GM12864 (cell line): ENCODE results near the gene AOPEP.

Experiments
- DNase-seq: peaks from one replicate; pipeline ENCODE4 v3.0.0-alpha.2; 2011; ENCODE audit warnings: low read depth
- H3K4me3 ChIP-seq: 2 replicates; pipeline ENCODE4 v1.5.1; 2011; ENCODE audit warnings: mild to moderate bottlenecking, low read depth, low read length, control low read depth
- TF ChIP-seq, protein P1 (sequence below): IDR thresholded peaks from 2 replicates; pipeline ENCODE4 v1.5.1; 2011; ENCODE audit warnings: low read depth, mild to moderate bottlenecking, moderate library complexity, low read length, control low read depth, inconsistent platforms; ENCODE audit errors: missing control alignments

Gene AOPEP

DNA sequence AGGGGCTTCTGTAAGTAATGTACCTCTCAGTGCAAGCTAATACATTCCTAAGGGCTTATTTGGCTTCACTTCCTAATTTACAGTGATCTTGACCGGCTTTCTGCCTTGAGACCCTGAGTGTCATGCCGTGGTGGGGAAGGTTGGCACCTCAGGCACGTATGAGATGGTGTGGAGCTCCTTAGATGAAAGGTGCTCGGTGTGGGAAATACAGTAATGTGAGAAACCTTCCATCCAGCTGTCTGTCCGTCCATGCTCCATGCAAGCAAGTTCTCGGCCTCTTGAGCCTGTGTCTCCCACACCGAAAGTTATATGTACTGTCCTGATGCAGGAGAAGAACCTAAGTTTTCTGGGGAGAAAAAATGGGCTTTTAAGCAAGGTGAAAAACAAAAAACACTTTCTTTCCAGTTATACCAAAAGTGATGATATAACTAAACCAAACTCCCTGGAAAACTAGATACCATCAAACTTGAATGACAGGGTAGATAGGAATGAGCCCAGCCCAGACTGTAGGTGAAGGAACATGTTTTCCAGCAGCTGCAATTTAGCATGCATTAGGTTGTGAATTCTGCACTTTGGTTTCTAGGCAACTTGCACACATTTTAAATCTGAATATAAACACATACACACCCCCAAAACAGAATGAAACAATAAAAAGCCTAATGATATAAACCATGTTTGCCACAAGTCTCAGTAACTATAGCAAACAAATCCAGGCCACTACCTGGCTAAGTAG, 311.5 kb downstream of the AOPEP start:
- H3K4me3 ChIP-seq, result no peak overlapping the region
- DNase-seq, result no peak
- TF ChIP-seq, protein P1, sequence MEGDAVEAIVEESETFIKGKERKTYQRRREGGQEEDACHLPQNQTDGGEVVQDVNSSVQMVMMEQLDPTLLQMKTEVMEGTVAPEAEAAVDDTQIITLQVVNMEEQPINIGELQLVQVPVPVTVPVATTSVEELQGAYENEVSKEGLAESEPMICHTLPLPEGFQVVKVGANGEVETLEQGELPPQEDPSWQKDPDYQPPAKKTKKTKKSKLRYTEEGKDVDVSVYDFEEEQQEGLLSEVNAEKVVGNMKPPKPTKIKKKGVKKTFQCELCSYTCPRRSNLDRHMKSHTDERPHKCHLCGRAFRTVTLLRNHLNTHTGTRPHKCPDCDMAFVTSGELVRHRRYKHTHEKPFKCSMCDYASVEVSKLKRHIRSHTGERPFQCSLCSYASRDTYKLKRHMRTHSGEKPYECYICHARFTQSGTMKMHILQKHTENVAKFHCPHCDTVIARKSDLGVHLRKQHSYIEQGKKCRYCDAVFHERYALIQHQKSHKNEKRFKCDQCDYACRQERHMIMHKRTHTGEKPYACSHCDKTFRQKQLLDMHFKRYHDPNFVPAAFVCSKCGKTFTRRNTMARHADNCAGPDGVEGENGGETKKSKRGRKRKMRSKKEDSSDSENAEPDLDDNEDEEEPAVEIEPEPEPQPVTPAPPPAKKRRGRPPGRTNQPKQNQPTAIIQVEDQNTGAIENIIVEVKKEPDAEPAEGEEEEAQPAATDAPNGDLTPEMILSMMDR, result no peak

- no peak for DNase-seq
- TF ChIP-seq, protein P1, result no peak
- no peak overlapping the region for H3K4me3 ChIP-seq
Observed at GRCh38 chr9:95038666-95039065, 312.2 kb downstream of the AOPEP start.

DNA sequence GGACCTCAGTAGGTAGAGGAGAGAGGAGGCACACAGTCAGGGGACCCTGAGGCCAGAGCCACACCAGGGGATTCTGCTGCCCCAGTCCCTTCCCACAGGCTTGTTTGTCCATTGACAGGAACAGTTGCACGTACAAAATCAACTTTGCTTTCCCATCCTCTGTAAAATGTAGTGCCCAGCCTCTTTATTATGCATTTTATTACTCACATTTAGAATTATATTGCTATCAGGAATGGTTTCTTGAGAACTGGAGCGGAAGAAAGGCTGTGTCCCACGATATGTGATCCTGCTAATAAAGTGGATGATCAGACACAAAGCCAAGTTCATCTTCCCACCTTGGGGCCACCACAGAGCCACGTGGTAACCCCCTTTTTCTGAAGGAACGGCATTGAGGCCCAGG, 313.6 kb downstream of the AOPEP start:
- no peak for DNase-seq
- TF ChIP-seq, protein P1, result no peak

GRCh38 chr9:95043826-95044225, 317.3 kb downstream of the AOPEP start:
- DNase-seq, result no peak
- H3K4me3 ChIP-seq, result no peak overlapping the region
- TF ChIP-seq, protein P1, result no peak

More for the DNA sequence above, 313.6 kb downstream of the AOPEP start:
- H3K4me3 ChIP-seq, result no peak overlapping the region

DNA sequence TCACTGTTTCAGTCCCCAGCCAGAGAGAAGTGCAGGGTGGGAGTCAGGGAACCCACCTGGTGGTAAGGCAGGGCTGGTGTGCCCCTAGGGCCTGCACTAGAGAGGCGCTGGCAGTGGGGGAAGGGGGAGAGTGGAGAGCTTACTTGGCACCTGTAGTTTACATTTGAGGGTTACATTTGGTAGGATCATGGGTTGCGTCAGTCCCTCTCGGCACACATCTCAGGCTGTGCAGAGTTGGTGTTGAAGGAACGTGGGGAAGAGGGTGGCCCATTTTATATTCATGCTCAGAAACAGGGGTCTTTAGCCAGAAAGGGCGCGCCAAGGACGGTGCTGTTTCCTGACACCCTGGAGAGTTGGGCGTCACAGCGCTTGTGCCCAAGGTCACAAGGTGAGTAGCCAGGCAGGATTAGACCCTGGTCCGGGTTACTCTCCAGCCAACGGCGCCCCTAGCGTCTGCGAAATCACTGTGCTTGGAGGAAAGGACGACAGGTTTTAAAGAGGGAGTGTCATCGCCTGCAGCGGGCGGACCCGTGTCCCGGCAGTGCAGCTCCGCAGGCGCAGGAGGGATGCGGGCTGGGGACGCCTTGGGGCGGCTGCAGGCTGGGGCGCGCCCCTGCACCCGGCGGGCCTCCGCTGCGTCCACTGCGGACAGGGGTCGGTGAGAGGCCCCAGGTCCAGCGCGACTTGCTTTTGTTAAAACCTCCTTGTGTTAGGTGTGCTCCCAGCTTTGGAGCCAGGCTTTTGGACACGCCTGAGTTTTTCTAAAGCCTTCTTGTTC, 318.4 kb downstream of the AOPEP start:
- no peak for DNase-seq
- H3K4me3 ChIP-seq, result no peak overlapping the region

GRCh38 chr9:95045751-95046150, 319.3 kb downstream of the AOPEP start:
- TF ChIP-seq, protein P1, result no peak
- DNase-seq, result no peak
- no peak overlapping the region for H3K4me3 ChIP-seq

More for the DNA sequence above, 318.4 kb downstream of the AOPEP start:
- TF ChIP-seq, protein P1, result no peak
